A549 (cell line): ENCODE measurements around the gene SVIL. TPM values are rescaled to one million over a fixed set of nuclear protein-coding genes. Genes with fewer than 3 reads are reported as not detected.

Experiments used
- ATAC-seq, 2 experiments: fragments of 200-7000 bp in 1 of 2; fragments of >200 bp in 1 of 2; cut with Nextera tagmentation in 1 of 2; cut with Tn5 transposase in 1 of 2; 3 replicates each; pipeline versions ENCODE4 v1.8.0 to v1.9.1; 2018 to 2020; ENCODE audit warnings: mild to moderate bottlenecking in 1 of 2, moderate library complexity in 1 of 2
- CTCF ChIA-PET: fragments of 300-600 bp; sonication (Branson Sonifier 250); formaldehyde crosslinking; extraction: SDS; loops from one replicate; lab custom pipeline; 2021; ENCODE audit warnings: antibody characterized with exemption, inconsistent platforms; lab: Yijun Ruan, JAX
- POLR2A ChIA-PET: fragments of 350-600 bp; formaldehyde crosslinking; extraction: SDS; loops from one replicate; lab custom pipeline; 2021; ENCODE audit warnings: antibody characterized with exemption, inconsistent platforms; lab: Yijun Ruan, JAX
- DNase-seq, 2 experiments: peaks; one replicate each; pipeline versions ENCODE4 v3.0.0 to v3.0.0-alpha.2; 2011 to 2016; ENCODE audit warnings: low read depth in 1 of 2, low spot score in 1 of 2
- FAIRE-seq: peaks from 2 replicates; lab custom pipeline; 2011; peaks lifted over from hg19 to GRCh38; lab: Jason Lieb, UNC
- H3K27ac ChIP-seq, 2 experiments: fragments of >200 bp; sonication (Bioruptor Twin); formaldehyde crosslinking; 3 replicates each; pipeline ENCODE4 v1.5.1; 2016 to 2017
- H3K4me1 ChIP-seq: fragments of >200 bp; sonication (Bioruptor Twin); formaldehyde crosslinking; 3 replicates; pipeline ENCODE4 v1.6.1; 2016
- H3K4me2 ChIP-seq: fragments of >200 bp; sonication (Bioruptor Twin); formaldehyde crosslinking; 3 replicates; pipeline ENCODE4 v1.6.1; 2016
- H3K4me3 ChIP-seq: fragments of >200 bp; sonication (Bioruptor Twin); formaldehyde crosslinking; 3 replicates; pipeline ENCODE4 v1.5.1; 2016
- H3K9me3 ChIP-seq: fragments of >200 bp; sonication (Bioruptor Twin); formaldehyde crosslinking; 3 replicates; pipeline ENCODE4 v1.6.1; 2016
- CHD2 ChIP-seq: fragments of 150-350 bp; IDR thresholded peaks from 2 replicates; pipeline ENCODE4 v1.6.1; 2014; ENCODE audit warnings: low read length; ENCODE audit not compliant: partially characterized antibody
- ELK1 ChIP-seq: fragments of 150-350 bp; IDR thresholded peaks from 2 replicates; pipeline ENCODE4 v1.6.1; 2014; ENCODE audit warnings: low read depth, mild to moderate bottlenecking, low read length
- EP300 ChIP-seq, 2 experiments: fragments of >200 bp; sonication (Bioruptor Twin); formaldehyde crosslinking; IDR thresholded peaks; 2 replicates in 1 of 2; 3 replicates in 1 of 2; pipeline ENCODE4 v1.6.1; 2016 to 2017
- HOXA7 ChIP-seq: fragments of 250-450 bp; sonication (Bioruptor Pico); IDR thresholded peaks from 2 replicates; pipeline ENCODE4 v1.5.0; 2020; ENCODE audit warnings: mild to moderate bottlenecking, moderate library complexity
- JUN ChIP-seq, 2 experiments: fragments of >200 bp; sonication (Bioruptor Twin); formaldehyde crosslinking; IDR thresholded peaks; 2 replicates in 1 of 2; 3 replicates in 1 of 2; pipeline ENCODE4 v1.6.1; 2016 to 2017
- MAFK ChIP-seq: fragments of 450-650 bp; IDR thresholded peaks from 2 replicates; pipeline ENCODE4 v1.6.1; 2014; ENCODE audit not compliant: partially characterized antibody
- POLR2A ChIP-seq: IDR thresholded peaks from 2 replicates; pipeline ENCODE4 v1.6.1; 2012; ENCODE audit warnings: mild to moderate bottlenecking, low read length
- REST ChIP-seq: fragments of 200-600 bp; sonication (generic); IDR thresholded peaks from 2 replicates; pipeline ENCODE4 v1.6.1; 2016; ENCODE audit warnings: antibody characterized with exemption, mild to moderate bottlenecking, moderate library complexity
- RNF2 ChIP-seq: fragments of 200-600 bp; sonication (generic); IDR thresholded peaks from 2 replicates; pipeline ENCODE4 v1.6.1; 2016; ENCODE audit warnings: low read depth, mild to moderate bottlenecking, antibody characterized with exemption, moderate library complexity, borderline replicate concordance
- TP53 ChIP-seq: fragments of 250-450 bp; sonication (Bioruptor Pico); IDR thresholded peaks from 2 replicates; pipeline ENCODE4 v1.5.0; 2021; ENCODE audit warnings: mild to moderate bottlenecking, moderate library complexity
- ZFP36 ChIP-seq: fragments of 450-650 bp; IDR thresholded peaks from 2 replicates; pipeline ENCODE4 v1.6.1; 2014; ENCODE audit warnings: borderline replicate concordance; ENCODE audit not compliant: partially characterized antibody
- ZSCAN20 ChIP-seq: fragments of 250-450 bp; sonication (Bioruptor Pico); IDR thresholded peaks from 2 replicates; pipeline ENCODE4 v1.8.0; 2022; ENCODE audit warnings: mild to moderate bottlenecking, moderate library complexity
- whole genome bisulfite sequencing: methylation state at CpG from one replicate; pipeline ENCODE4 v1.1.6; 2017; ENCODE audit errors: missing lambda C conversion rate; 5-methylcytosine and 5-hydroxymethylcytosine counted together
- polyA plus RNA-seq, 4 experiments: library from polyadenylated mRNA; depleted of rRNA in 3 of 4; stranded (reverse); fragments of >200 nt; fragmentation: RNase III in 1 of 4; extraction: RNeasy Plus Mini Kit Qiagen cat#74134 plus additional on column Dnase treatment in 1 of 4; gene quantifications; 2 replicates in 3 of 4; 3 replicates in 1 of 4; pipeline ENCODE4 v1.2.3, GENCODE V29; 2011 to 2017
- small RNA-seq, 6 experiments: library from RNA; depleted of rRNA; stranded (forward); fragments of <200 nt; gene quantifications; one replicate each; pipeline ENCODE3, GENCODE V24; 2012

Gene SVIL
- polyA plus RNA-seq, 2 of the 4 experiments (the other 2 are of a cell fraction), result 12.0 to 20.4 TPM

DNA sequence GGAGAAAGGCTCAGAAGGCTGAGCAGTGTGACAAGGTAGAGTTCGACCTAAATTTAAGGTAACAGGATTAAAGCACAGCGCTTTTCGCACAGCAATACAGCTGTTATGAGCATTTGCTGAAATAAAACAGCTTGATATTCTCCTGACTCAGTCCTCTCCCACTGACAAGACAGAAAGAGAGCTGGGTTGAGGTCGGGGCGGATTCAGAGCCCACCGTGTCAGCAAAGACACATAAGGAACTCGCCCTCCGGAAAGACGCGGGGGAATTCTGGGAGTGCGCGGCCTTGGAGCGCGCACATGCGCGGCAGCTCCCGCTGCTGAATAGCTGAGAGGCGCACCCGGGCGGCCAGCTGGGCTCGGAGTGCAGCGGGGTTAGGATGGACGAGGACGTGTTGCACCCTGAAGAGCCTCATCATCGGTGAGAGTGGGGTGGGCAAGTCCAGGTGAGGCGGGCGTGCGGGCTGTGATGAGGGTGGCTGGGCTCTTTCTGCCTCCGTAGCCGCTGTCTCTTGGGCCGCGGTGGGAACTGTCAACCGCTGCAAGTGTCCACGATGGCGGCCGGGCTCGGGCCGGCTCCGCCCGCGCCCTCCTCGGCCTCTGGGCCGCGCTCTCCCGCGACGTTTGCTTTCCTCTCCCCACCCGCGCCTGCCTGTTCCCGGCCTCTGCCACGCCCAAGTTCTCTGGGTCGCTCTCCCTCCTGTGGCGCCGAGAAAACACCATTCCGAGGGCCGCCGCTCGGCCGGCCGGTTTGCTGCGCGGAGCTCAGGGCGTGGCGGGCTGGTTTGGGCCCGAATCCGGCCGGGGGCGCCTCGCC is 225.3 kb downstream of the SVIL start (continued):
- TF ChIP-seq REST (no peak), ZFP36 (no peak), JUN (IDR thresholded peaks at IDR 0.05) (peak in 1 of 2 experiments; percentile 73; a peak in 2 of 5 replicates), EP300 (IDR thresholded peaks at IDR 0.05) (no peak)

- Histone ChIP-seq H3K4me1 (peaks cover 19% of the 10 kb centered on the region; the same call in 2 of the 3 replicates), H3K4me3 (peak overlapping the region; percentile 62), H3K4me2 (peak overlapping the region; percentile 74)
- POLR2A ChIA-PET, result no interaction called here
- peak in 1 of 2 experiments; percentile 14; a peak in 1 of 6 replicates for ATAC-seq
- no peak for FAIRE-seq
- TF ChIP-seq HOXA7 (no peak), ZSCAN20 (CRISPR knock-in tag) (no peak), CHD2 (no peak), ELK1 (no peak), TP53 (no peak), RNF2 (no peak), POLR2A (no peak), MAFK (no peak)
- TF ChIP-seq, all 56 proteins: peak for 0
- H3K27ac ChIP-seq, result peak overlapping the region; percentile 78 to 89
- DNase-seq, result no peak
- H3K9me3 ChIP-seq, result peaks cover 14% of the 10 kb centered on the region; the same call in 2 of the 3 replicates
- CTCF ChIA-PET, result interaction anchor here (0.6 to 3.7 kb wide), 10 partner anchors 14 to 745 kb away, joined by 3 to 22 read pairs (median 4); no protein-coding TSS in a partner anchor
- WGBS, result 46% methylated on average over 2 of the region's 2 CpGs
Observed at GRCh38 chr10:29408847-29409240, 225.9 kb downstream of the SVIL start.

Small RNA genes within 50 kb of the gene (small RNA-seq; reads per million reads assigned to genes)
- gene MIR604 (0 reads per million in 6 experiments), gene MIR938 (0 reads per million in 6 experiments), gene RF00105 (0 reads per million in 6 experiments)
